NCI-H1105 (cell line): ENCODE data around the gene GPRC5B.

ENCODE experiments used
- DNase-seq: peaks from one replicate; lab custom pipeline; 2025; lab: John Stamatoyannopoulos, UW

The GPRC5B gene

DNA sequence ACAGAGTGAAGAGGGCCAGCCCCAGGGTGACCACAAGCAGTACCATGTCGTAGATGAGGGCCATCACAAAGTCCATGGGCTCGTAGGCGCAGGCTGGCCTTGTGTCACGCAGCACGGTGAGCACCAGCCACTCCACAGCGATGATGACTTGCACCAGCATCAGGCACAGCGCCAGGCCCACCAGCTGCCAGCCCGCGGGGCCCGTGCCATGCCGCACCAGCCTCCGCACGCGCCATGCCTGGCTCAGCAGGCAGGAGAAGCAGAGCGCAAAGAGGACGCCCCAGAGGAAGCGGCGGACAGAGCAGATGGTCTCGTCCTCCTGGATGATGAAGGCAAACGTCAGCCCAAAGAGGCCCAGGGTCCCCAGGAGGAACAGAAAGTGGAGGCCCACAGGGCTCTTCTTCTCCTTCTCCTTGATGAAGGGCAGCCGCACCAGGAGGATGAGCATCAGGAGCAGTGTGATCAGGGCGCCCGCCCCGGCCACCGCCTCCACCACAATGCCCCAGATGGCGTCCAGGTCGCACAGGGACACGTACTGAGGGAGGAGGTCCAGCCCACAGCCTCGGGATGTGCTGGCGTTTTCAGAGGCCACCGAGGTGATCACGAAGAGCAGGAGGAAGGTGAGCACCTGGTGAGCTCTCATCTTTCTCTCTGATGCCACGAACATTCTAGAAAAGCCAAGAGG is 12.3 kb downstream of the GPRC5B start:
- DNase-seq = no peak

DNA sequence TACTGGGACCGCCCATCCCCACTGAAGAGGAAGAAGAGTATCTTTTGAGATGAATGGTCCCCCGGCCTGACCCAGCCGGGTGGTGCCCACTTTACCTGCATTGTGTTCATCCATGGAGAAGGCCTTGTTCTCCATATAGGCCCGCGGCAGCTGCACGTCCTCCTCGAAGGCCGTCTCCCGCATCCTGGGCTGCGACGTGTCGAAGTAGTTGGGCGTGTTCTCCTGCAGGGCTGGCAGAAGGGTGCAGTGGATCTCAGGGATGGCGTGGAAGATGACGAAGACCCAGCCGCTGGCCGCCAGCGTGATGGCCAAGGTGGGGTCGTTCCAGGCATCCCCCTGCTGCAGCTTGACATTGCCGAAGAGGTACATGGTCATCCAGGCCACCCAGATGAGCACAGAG is 12.9 kb downstream of the GPRC5B start:
- DNase-seq = no peak

DNA sequence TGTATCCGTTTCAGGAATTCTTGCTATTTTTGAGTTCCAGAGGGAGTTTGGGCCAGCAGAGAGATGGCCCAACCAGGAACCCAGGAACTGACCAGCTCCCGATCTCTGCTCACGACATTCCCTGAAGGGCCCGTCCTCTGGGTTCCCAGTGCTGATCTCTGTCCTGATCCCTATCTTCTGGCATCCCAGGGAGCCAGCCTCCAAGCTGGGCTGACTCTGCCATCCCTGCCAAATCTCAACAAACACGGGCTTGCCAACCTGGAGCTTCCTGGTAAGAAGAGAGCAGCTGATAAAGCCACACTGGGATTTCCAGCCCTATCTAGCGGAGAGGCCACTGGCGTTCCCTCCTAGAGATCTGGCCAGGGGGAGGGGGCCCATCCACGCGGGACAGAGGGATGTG is 16.2 kb downstream of the GPRC5B start:
- no peak for DNase-seq

DNA sequence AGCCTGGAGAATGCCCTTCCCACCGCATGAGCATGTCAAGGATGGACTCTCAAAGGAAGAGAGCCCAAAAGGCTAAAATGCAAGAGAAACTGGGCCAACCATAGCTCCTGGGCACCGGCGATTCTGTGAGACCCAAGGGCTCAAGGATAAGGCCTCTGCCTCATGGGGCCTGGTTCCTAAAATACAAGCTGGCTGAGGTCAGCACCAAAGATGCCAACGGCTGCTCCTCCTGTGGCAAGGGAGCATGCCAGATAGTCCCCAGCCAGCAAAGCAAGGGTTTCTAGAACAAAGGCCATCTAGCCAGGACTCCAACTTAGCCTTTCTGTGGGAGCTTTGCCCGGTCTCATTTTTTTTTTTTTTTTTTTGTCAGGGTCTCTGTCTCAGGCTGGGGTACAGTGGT is 20.1 kb downstream of the GPRC5B start:
- DNase-seq = no peak

DNA sequence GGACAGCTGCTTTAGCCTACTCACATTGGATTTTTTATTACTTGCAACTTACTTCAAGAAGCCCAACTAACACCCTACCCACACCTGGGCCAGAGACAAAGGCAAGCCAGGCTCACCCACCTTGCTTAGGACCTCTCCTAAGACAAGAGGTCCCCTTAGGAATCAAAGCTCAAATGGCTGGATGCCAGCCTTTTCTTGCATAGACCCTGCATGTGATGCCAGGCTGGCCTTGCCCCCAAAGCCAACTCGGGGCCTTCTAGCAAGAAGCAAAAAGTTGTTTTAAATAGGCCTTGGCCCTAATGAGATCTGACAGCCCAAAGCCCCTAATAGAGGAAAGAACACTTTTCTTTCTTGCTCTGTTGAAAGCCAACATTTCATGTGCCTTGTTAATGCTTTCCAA is 20.7 kb downstream of the GPRC5B start:
- DNase-seq = no peak

DNA sequence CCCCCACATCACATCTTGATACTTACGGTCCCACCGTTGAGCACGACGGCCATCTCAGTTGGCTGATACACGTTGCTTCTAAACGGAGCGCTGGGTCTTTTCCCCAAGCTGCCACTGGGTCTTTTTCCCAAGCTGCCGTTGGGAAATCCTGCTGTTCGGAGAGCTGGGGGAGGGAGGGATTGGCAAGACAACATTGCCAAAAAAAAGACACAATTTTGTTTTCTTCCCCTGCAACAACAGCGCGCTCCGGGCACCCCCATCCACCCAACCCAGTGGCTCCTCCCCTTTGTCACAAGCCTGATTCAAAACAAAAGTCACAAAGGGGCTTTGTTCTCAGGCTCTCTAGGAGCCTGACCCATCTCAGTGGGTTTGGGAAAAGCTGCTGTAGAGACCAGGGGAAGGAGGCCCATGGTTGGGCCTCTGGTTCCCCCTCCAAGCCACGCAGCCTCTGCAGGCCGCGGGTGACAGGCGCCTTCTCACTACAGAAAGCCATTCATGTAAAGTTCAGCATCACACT is 22.8 kb downstream of the GPRC5B start:
- no peak for DNase-seq

DNA sequence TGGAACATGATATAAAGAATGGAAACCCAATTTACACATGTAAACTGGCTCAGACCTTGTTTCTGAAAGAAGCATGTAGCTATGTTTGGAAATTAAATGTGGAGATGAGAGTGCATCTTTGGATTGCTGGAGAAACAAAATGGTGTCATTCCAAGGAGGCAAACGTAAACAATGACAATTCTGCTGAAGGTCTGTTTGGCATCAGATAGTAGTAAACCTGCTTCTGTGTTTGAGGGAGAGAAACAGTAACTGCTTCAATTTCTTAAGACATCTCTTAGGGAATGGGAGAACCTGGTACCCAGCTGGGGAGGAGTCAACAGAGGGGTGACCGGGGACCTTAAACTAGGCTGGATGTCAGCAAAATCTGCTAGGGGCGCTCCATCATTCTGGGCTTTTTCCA is 23.5 kb downstream of the GPRC5B start:
- no peak for DNase-seq

DNA sequence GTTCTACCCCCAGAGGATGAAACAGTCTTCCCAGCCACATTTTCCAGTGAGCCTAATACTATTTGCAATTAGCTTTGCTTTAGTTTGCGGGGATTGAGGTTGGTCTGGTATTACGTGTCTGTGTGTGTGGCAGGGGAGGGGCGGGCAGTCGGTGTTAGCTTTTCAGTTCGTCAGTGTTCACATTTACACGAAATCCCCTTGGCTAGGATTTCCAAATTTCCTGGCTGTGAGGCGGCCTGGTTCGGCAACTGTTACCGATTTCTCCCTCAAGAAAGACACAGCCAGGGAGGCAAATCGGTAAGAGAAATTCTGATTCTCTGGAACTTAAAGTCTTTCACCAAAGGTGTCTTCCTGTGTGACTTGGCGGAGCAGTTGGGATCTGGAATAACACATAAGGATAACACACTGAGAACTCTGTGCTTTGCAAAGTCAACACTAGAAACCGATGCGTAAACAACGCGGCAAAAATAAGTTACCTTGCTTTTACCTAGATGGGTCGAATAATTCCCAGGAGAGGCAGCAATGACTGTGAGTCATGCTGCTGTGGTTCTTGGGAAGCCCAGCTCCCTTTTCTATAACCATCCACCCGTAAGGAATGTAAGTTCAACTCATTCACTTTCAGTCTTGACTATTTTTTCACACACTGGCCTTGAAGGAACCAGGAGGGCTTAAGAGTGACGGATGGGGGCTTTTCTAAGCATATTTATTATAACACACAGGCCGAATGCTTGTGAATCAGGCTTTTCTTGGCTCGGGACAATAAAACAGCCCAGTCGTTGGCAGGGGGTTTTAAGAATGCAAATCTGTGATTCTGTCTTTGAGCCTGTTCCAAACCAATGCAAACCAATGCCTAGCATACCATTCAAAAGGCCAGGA is 24.2 kb downstream of the GPRC5B start:
- DNase-seq = no peak

DNA sequence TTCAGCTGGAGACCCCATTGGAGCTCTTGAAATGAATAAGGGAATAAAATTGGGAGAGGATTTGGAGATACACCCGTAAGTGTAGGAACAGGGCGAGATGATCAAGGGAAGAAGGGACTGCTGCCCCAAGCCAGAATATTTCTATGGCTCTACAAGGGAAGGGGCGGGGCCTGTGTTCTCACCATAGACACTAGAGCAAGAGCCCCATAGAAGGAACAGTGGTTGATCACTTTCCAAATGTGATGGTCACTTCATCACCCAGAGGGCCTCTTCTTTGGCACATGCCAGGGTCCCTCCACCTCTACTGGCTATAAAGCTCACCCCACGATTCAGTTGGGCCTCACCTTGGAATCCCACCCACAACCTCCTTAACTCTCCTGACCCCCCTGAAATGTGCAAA is 25.0 kb downstream of the GPRC5B start:
- no peak for DNase-seq

DNA sequence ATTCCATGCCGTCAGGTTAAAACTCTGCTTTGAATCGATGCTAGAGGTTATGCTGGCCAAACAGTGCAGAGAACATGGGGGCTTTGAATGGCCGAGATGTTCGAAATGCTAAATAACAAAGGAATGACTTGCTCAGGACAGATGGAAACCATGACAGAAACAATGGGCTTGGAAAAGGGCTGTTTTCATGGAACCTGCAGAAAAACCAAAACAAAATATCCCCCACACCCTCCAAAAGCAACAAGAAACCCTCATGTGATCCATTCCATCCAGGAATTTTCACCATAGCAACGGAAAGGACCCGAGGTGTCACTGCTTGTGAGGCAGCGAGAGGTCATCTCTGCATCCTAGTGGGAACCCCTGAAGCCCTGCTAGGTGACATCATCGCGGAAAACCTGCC is 25.5 kb downstream of the GPRC5B start:
- no peak for DNase-seq

DNA sequence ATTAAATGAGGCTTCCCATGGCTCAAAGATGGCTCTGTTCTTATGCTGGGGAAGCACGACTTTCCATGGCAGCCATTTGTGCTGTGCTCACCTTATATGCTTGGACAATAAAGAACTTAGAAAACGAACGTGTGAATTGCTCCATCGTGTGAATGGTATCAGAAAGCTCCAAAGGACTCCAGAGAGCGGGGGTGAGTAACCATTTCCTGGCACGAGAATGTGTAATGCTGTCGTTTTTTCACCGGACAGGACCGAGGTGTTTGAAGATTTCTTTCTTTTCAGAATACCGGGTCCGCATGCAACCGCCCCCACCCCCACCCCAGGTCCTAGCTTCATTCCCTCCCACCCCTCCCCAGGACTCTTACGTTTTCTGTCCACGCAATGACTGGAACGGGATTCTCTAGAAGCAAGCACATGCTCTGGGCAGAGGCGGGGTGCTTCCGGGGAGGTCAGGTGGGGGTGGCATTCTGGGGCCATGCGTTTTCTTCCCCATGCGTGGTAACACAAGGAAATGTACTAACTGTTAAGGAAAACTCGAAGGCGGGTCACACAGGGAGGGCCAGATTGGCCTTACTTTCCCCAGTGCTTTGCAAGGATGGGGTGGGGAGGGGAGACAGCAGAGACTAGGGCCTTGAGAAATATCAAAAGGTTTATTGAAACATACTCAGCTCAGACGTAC is 26.2 kb downstream of the GPRC5B start:
- DNase-seq = no peak

DNA sequence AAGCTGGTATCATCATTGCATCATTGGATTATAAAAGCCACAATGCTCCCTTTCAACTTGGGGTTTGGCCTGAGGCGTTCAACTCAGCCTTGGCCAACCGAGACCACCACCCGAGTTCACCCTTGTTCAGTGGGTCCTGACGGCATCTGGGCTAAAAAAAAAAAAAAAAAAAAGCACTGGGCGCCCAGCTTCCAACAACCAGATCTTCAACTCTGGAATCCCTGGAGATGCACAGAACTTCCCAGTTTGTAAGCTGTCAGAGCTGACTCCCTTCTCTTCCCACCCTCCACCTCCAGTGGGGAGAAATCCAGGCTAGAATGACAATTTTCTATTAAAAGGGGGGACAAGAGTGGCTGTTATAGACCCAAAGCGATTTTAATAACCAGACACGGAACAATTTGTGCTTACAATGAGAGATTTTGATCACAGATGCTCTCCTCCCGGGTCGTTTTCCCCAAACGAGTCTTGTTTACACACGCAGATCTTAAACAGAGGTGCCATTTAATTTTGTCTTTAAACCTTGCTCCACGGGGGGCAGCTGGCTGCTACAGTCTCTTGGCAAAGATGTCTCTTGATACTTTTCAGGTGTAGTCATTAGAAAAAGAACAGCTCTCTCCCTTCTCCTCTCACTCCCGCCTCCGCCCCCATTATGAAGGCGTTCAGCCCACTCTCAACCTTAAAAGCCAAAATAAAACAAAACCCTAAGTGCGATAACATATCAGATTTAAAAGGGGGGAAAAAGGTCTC is 26.9 kb downstream of the GPRC5B start:
- peak; percentile 19 for DNase-seq

DNA sequence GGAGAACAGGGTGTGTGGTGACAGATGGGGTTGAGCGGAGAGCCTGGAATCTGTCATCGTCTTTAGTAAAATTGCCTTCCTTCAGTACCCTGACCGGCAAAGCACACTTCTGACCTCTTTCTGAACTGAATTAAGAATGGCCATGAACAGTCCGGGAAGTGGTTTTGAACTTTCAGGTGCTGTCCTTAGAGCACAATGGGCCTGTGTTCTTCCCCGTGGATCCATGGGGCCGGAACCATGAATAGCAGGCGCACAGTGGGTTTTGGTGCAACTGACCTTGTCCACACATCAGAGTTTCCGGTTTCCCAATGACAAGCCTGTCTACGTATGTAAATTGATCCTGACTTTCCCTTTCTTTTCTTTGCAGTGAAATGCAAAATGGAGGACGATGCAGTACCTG is 28.5 kb downstream of the GPRC5B start:
- DNase-seq = no peak

DNA sequence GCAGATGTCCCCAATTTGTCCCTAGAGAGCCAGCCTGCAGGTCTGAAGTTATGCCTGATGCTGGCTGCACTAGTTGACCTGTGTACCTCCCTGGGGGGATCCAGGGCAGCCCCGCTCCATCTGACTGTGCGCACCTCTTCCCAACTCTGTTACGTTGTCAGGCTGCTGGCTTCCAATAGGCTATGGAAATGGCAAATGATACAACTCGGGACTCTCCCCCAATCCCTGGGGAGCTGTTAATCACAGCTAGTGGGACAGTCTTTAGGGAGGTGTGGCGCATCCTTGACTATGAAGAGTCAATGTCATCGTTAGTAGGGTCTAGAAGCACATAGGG is 30.1 kb downstream of the GPRC5B start:
- DNase-seq = no peak

DNA sequence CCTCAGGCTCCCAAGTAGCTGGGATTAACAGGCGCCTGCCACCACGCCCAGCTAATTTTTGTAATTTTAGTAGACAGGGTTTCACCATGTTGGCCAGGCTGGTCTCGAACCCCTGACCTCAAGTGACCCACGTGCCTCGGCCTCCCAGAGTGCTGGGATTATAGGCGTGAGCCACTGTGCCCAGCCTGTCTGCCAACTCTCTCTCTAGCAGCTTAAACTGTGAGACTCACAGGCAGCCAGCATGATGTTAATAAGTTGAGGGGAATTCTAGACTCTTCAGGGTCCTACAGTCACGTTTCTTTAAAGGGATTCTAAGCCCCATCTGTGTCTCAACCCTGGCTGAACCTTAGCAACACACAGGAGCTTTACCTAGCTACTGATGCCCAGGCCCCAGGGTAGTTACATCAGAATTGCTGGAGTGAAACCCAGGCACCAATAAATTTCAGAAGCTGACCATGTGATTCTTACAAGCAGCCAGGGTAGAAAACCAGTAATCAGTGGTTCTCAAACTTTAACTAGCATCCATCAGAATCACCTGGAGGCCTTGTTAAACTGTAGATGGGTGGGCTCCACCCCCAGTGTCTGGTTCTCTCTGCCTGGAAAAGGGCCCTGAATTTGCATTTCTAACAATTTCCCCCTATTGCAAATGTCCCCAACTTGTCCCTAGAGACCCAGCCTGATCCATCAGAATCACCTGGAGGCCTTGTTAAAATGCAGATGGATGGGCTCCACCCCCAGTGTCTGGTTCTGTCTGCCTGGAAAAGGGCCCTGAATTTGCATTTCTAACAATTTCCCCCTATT is 30.7 kb downstream of the GPRC5B start:
- no peak for DNase-seq

DNA sequence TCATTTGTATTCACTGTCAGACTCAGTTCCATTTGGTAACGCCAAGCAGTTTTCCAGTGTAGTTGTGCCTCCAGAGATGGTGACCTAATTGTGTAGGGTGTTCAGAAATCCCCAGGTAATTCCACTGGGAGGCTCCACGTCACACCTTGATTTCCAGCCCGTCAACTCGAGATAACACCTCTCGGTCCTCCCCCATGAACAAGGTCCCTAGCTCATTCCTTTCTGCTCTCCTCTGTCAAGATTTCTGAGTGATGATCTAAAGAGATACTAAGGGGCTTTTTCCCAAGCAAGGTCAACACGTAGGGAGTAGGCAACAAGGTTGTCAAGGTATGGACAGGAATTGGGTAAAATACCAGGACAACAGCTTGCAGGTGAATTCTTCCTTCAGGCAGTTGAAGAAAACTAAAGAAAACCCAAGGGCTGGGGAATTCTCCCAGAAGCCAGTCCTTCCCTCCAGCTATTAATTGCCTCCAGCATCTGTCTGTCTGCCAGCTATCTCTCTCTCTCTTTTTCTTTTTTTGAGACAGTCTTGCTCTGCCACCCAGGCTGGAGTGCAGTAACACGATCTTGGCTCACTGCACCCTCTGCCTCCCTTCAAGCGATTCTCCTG is 31.4 kb downstream of the GPRC5B start:
- DNase-seq = no peak

DNA sequence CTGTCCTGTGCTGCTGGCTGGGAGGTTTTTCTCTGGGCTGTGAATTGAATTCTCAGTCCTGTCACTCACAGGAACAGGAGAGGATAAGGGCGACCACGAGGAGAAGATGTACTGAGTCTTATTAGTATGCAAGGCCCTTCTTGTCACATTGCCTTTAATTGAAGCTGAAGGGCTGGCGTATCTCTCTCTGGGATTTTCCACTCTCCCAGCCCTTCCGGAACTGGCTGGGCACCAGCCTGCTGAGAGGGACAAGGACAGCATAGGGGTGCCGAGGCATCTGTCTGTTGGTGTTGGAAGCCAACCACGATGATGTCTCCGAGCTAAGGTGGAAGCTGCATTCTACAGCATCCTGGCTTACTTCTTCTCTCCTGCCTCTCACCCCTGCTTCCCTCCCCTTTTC is 33.2 kb downstream of the GPRC5B start:
- no peak for DNase-seq

DNA sequence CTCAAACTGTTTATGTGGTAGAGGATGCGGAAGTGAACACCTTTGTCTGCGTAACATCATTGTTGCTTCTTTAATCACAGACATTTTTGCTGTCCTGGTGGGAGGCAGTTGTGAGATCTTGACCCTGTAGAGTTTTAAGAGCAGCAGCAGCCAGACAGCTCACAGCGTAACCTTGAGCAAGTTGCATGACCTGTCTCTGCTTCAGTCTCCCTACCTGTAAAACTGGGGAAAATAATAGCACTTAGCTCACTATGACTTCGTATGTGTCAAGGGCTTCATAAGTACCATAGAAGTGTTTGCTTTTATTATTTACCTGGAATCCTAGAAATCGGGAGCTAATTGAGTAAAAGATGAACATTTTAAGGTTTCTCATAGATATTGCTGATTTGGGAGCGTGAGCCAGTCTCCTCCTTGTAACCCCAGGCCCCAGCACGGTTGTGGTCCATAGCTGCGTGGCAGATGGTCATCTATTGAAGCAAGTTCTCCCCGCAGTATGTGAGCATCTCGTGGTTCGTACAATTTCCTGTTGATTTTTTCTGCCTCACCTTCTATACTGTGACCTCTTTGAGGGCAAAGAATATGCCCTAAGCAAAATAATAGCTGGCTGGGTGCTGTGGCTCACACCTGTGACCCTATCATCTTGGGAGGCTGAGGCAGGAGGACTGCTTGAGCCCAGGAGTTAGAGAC is 34.4 kb downstream of the GPRC5B start:
- no peak for DNase-seq

DNA sequence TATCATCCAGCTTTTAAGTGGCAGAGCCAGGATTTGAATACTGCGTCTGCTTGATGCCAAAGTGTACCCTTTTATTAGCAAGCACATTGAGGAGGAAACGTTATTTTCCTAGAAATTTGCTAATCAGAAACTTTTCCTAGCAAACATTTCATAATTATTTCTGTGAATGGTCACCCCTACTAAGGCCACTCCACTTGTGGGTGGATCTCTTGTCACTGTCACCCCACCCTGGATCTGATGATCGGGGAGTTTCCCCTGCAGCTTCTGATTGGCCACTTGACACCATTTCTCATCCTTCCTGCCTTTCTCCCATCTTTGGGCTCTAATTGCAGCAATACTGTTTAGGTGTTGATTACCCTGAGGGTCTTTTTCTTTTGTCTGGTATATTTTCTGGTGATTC is 35.9 kb downstream of the GPRC5B start:
- DNase-seq = no peak

DNA sequence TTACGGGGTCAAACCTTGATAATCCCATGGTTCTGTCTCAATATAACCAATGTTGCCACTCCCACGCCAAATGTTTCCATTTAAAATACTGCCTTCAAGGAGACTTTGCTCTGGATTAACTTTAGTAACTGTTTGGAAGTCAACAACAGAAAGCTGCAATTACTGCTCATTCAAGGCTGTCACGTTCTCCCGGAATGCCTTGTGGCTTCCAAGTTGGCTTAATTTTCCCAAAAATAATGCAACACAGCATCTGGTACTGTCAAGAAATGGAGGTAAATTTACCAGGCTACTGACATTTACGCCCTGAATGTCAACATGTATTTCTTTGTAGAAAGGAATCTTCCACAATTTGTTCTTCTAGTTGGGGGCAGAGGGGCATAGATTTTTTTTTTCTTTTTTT is 38.2 kb downstream of the GPRC5B start:
- no peak for DNase-seq
